ENCODE measurements around the gene THSD7A. TPM values are rescaled to one million over a fixed set of nuclear protein-coding genes. Genes with fewer than 3 reads are reported as not detected.

THSD7A gene
- total RNA-seq, 4 donors from 2014 or later = 16.2 to 36.4 (median 21.5) TPM

DNA sequence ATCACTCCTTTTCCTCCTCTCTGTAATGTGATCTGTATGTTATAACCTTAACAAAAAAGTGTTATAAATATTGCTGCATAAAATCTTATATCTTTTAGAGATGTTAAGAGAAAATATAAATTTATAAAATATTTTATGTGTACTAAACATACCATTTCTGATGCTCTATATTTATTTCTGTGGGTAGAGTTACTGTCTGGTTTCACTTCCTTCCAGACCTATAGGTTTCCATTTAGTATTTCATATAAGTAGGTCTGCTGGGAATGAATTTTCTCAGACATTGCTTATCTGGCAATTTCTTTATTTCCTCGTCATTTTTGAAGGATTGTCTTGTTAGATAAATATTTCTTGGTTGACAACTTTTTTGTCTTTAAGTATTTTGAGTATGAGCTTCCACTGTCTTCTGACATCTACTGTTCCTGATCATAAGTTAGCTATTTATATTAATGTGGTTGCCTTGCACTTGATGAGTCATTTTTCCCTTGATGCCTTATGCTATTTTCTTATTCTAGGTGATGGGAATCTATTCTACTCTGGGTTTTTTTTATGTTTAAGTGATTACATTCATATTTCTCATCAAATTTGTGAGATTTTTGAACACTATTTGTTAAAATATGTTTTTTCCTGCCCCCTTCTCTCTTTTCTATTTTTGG is 11.2 kb upstream of the THSD7A start:
- H3K9me3 ChIP-seq = no peaks in the 10 kb centered on the region
- H3K27me3 ChIP-seq = no peaks in the 10 kb centered on the region
- intact Hi-C loops (cut with DNase I; ENCODE audit: low total_unique reads) = no loop called here
- no peak overlapping the region for H3K4me3 ChIP-seq
- no peak overlapping the region for H3K27ac ChIP-seq
- no peaks in the 10 kb centered on the region for H3K36me3 ChIP-seq
- no peak for TF ChIP-seq POLR2A (IDR thresholded peaks at IDR 0.05)
- TF ChIP-seq, protein P1, sequence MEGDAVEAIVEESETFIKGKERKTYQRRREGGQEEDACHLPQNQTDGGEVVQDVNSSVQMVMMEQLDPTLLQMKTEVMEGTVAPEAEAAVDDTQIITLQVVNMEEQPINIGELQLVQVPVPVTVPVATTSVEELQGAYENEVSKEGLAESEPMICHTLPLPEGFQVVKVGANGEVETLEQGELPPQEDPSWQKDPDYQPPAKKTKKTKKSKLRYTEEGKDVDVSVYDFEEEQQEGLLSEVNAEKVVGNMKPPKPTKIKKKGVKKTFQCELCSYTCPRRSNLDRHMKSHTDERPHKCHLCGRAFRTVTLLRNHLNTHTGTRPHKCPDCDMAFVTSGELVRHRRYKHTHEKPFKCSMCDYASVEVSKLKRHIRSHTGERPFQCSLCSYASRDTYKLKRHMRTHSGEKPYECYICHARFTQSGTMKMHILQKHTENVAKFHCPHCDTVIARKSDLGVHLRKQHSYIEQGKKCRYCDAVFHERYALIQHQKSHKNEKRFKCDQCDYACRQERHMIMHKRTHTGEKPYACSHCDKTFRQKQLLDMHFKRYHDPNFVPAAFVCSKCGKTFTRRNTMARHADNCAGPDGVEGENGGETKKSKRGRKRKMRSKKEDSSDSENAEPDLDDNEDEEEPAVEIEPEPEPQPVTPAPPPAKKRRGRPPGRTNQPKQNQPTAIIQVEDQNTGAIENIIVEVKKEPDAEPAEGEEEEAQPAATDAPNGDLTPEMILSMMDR (IDR thresholded peaks at IDR 0.05) = no peak
- no peaks in the 10 kb centered on the region for H3K4me1 ChIP-seq
- no peak for DNase-seq

DNA sequence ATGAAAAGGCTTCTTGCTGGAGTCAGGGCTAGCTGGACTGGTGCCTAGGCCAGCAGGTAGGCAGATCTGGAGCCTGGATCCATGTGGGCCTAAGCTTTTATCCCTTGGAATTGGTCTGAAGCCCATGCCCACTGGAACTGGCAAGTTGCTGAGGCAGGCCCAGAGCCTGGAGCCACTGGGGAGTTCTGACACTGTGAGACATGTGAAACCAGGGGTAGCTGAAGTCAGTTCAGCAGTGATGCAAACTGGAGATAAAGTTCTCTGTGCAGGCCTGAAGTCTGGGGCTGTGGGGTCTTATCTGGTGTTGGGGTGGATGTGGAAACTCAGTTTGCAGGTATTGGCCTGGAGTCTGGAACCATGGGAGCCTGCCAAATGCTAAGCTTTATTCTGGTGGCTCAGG is 9.7 kb upstream of the THSD7A start:
- intact Hi-C loops (cut with DNase I; ENCODE audit: low total_unique reads) = no loop called here
- Histone ChIP-seq H3K4me3 (no peak overlapping the region), H3K9me3 (no peaks in the 10 kb centered on the region), H3K36me3 (no peaks in the 10 kb centered on the region), H3K4me1 (no peaks in the 10 kb centered on the region), H3K27me3 (no peaks in the 10 kb centered on the region), H3K27ac (no peak overlapping the region)
- no peak for DNase-seq
- no peak for TF ChIP-seq POLR2A (IDR thresholded peaks at IDR 0.05)
- TF ChIP-seq, protein P1 (IDR thresholded peaks at IDR 0.05) = no peak

DNA sequence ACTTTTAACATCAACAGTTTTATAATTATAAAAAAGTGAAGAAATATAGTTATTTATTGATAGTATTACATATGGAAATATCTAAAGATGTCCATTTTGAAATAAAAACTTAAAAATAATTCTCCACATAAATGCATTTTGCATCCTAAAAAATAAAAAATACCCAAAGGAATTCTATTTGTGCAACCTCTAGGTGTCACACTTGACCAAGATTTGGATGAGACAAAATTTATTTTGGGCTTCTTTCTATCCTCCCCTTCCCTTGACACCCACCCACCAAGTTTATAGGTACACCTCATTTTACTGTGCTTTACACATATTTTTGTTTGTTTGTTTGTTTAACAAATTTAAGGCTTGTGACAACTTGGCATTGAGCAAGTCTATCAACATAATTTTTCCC is 3.3 kb upstream of the THSD7A start:
- TF ChIP-seq, protein P1 (IDR thresholded peaks at IDR 0.05) = peak; percentile 17 to 30 (median 28)
- TF ChIP-seq POLR2A (IDR thresholded peaks at IDR 0.05) = no peak
- DNase-seq = no peak
- Histone ChIP-seq H3K36me3 (no peaks in the 10 kb centered on the region), H3K9me3 (no peaks in the 10 kb centered on the region), H3K4me3 (no peak overlapping the region), H3K27me3 (no peaks in the 10 kb centered on the region), H3K4me1 (no peaks in the 10 kb centered on the region), H3K27ac (no peak overlapping the region)
- intact Hi-C loops (cut with DNase I; ENCODE audit: low total_unique reads) = no loop called here

DNA sequence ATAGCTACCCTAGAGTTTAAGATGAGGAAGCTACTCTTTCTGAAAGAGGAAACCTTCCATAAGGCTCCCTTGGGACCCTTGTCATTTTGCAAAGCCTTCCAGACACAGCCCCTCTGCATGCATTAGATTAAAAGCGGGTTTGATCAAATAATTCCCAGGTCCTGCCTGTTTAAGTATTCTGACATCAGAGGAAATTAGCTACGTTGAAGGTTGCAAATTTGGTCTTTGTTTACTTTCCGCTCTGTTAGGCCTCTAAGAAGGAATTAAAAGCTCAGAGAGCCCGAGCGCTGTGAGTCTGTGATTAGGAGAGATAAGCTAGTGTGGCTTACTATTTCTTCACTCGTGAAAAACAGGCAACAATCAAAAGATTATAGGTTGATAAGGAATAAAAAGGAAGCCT is 1.4 kb upstream of the THSD7A start:
- intact Hi-C loops (cut with DNase I; ENCODE audit: low total_unique reads) = no loop called here
- DNase-seq = no peak
- no peaks in the 10 kb centered on the region for H3K9me3 ChIP-seq
- TF ChIP-seq, protein P1 (IDR thresholded peaks at IDR 0.05) = no peak
- TF ChIP-seq POLR2A (IDR thresholded peaks at IDR 0.05) = no peak
- H3K27me3 ChIP-seq = no peaks in the 10 kb centered on the region
- H3K4me3 ChIP-seq = no peak overlapping the region
- H3K27ac ChIP-seq = peak overlapping the region; percentile 3 to 81
- no peaks in the 10 kb centered on the region for H3K4me1 ChIP-seq
- H3K36me3 ChIP-seq = no peaks in the 10 kb centered on the region

DNA sequence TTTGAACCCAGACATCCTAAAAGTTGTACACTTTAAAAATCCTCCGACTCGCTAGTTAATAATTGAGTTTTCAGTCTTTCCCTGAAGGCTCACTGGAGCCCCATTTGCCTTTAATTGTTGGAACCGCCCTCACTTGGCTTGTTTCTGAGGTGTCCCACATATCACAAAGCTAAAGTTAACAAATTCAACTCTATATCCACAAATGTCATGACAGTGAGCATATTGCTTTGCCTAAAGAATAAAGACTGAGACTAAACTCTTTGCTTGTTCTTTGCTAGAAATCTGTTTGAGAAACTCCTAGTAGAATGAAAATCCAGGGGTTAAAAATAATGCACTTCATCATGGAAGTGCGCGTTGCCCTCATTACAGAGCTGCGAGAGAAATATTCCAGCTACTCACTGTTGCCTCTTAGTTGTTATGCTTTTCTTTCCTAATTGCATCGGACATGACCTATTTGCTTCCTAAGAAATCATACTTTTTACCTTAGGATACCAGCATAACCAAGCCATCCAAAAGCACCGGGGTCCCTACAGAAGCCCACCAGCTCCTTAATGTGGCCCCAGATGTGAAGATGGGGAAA is 752 bp downstream of the THSD7A start:
- no peaks in the 10 kb centered on the region for H3K27me3 ChIP-seq
- intact Hi-C loops (cut with DNase I; ENCODE audit: low total_unique reads) = no loop called here
- no peaks in the 10 kb centered on the region for H3K36me3 ChIP-seq
- no peaks in the 10 kb centered on the region for H3K4me1 ChIP-seq
- DNase-seq = no peak
- no peaks in the 10 kb centered on the region for H3K9me3 ChIP-seq
- peak overlapping the region; percentile 41 to 54 for H3K4me3 ChIP-seq
- TF ChIP-seq, protein P1 (IDR thresholded peaks at IDR 0.05) = no peak
- no peak for TF ChIP-seq POLR2A (IDR thresholded peaks at IDR 0.05)
- H3K27ac ChIP-seq = peak overlapping the region; percentile 80 to 81
